ENCODE results near the gene GMPR2. TPM values are rescaled to one million over a fixed set of nuclear protein-coding genes. Genes with fewer than 3 reads are reported as not detected.

The GMPR2 gene
- total RNA-seq, 6 experiments from 2014 or later, result 26.2 to 40.2 (median 34.2) TPM

DNA sequence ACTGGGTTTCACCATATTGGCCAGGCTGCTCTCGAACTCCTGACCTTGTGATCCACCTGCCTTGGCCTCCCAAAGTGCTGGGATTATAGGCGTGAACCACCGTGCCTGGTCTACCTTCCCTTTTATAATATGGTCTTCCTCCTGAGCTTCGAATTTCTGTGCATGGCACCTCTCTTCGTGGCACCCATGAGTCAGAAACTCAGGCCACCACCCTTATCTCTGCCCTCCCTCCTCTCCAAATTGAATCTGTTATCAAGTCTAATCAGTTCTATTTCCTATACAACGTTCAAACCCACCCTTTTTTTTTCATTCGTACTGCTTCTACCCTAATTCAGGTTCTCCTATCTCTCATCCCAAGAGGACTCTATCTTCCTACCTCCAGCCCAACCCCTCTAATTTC lies 14.7 kb downstream of the GMPR2 start:
- no peaks in the 10 kb centered on the region for H3K27me3 ChIP-seq
- 89% methylated on average over 4 of the region's 7 CpGs for WGBS (ENCODE audit: insufficient coverage, low coverage, low lambda C conversion rate, missing lambda C conversion rate)
- peaks cover 0 to 8% (median 0%) of the 10 kb centered on the region in 4 donors for H3K4me1 ChIP-seq
- DNase-seq, result no peak
- ATAC-seq, result no peak
- TF ChIP-seq POLR2A (IDR thresholded peaks at IDR 0.05), result no peak
- TF ChIP-seq, protein P1, sequence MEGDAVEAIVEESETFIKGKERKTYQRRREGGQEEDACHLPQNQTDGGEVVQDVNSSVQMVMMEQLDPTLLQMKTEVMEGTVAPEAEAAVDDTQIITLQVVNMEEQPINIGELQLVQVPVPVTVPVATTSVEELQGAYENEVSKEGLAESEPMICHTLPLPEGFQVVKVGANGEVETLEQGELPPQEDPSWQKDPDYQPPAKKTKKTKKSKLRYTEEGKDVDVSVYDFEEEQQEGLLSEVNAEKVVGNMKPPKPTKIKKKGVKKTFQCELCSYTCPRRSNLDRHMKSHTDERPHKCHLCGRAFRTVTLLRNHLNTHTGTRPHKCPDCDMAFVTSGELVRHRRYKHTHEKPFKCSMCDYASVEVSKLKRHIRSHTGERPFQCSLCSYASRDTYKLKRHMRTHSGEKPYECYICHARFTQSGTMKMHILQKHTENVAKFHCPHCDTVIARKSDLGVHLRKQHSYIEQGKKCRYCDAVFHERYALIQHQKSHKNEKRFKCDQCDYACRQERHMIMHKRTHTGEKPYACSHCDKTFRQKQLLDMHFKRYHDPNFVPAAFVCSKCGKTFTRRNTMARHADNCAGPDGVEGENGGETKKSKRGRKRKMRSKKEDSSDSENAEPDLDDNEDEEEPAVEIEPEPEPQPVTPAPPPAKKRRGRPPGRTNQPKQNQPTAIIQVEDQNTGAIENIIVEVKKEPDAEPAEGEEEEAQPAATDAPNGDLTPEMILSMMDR (IDR thresholded peaks at IDR 0.05), result no peak
- H3K27ac ChIP-seq, result peak overlapping the region in 1 of 3 donors; percentile 52
- intact Hi-C loops (cut with DNase I), result loop anchor here in 1 of 2 donors (10.0 kb wide), 1 partner anchor 47 kb away; the partner anchor contains the start of genes DHRS1 and NOP9
- no peaks in the 10 kb centered on the region for H3K36me3 ChIP-seq
- H3K4me3 ChIP-seq, result no peak overlapping the region
- no peaks in the 10 kb centered on the region for H3K9me3 ChIP-seq

- no peak for DNase-seq
- H3K36me3 ChIP-seq, result no peaks in the 10 kb centered on the region
- 54% methylated on average over 7 of the region's 13 CpGs for WGBS (ENCODE audit: insufficient coverage, low coverage, low lambda C conversion rate, missing lambda C conversion rate)
- no peak for ATAC-seq
- TF ChIP-seq, protein P1 (IDR thresholded peaks at IDR 0.05), result no peak
- no peak for TF ChIP-seq POLR2A (IDR thresholded peaks at IDR 0.05)
- H3K4me3 ChIP-seq, result no peak overlapping the region
- no peaks in the 10 kb centered on the region for H3K4me1 ChIP-seq
- intact Hi-C loops (cut with DNase I), result loop anchor here in 1 of 2 donors (10.0 kb wide), 1 partner anchor 45 kb away; the partner anchor contains the start of genes DHRS1 and NOP9
- H3K27ac ChIP-seq, result no peak overlapping the region
- no peaks in the 10 kb centered on the region for H3K27me3 ChIP-seq
- H3K9me3 ChIP-seq, result no peaks in the 10 kb centered on the region
Measured at GRCh38 chr14:24249230-24250021, 16.7 kb downstream of the GMPR2 start.

DNA sequence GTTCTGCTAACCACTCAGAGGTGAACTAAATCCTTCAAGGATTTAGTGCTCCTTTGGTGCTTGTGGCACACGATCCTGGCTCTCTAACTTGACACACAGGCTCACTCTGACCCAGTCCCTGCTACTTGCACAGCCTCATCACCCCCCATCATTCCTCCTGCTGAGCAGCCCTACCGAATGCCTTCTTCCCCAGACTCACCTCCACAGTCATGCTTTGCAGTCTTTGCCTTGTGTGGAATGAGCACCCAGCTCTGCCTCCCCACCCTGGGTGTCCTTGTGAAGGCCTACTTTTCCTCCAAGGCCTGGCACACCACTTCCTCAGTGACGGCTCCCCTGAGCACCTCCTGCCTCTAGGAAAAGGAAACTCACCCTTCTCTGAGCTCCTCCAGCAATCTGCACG lies 17.6 kb downstream of the GMPR2 start:
- no peak for TF ChIP-seq POLR2A (IDR thresholded peaks at IDR 0.05)
- TF ChIP-seq, protein P1 (IDR thresholded peaks at IDR 0.05), result no peak
- Histone ChIP-seq H3K27me3 (no peaks in the 10 kb centered on the region), H3K4me3 (no peak overlapping the region), H3K9me3 (no peaks in the 10 kb centered on the region), H3K27ac (no peak overlapping the region), H3K36me3 (no peaks in the 10 kb centered on the region), H3K4me1 (no peaks in the 10 kb centered on the region)
- intact Hi-C loops (cut with DNase I), result no loop called here
- ATAC-seq (no peak), DNase-seq (no peak)
- WGBS (ENCODE audit: insufficient coverage, low coverage, low lambda C conversion rate, missing lambda C conversion rate), result 64% methylated on average over 3 of the region's 4 CpGs

DNA sequence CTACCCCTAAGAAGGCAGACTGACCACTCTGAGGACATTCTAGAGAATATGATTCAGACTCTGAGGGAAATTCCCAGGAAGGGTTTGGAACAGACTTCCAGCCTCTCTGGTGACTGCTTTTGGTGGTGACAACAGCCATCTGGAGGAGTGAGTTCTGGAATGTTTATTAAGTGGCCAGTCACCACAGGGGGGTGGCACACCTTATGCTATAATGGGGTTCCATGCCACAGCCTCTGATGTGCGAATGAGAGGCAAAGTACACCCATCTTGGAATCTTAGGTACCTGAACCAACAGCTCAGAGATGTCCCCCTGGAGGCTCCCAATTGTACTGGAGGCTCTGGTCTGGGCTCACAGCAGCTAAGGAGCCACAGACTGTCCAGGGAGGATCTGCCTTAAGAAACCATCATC lies 19.2 kb downstream of the GMPR2 start:
- no peaks in the 10 kb centered on the region for H3K9me3 ChIP-seq
- intact Hi-C loops (cut with DNase I), result no loop called here
- no peak overlapping the region for H3K27ac ChIP-seq
- no peaks in the 10 kb centered on the region for H3K36me3 ChIP-seq
- no peaks in the 10 kb centered on the region for H3K27me3 ChIP-seq
- no peak for ATAC-seq
- no CpG with 5 or more reads among the region's 1 CpG for WGBS (ENCODE audit: insufficient coverage, low coverage, low lambda C conversion rate, missing lambda C conversion rate)
- DNase-seq, result no peak
- TF ChIP-seq, protein P1 (IDR thresholded peaks at IDR 0.05), result no peak
- TF ChIP-seq POLR2A (IDR thresholded peaks at IDR 0.05), result no peak
- H3K4me1 ChIP-seq, result no peaks in the 10 kb centered on the region
- H3K4me3 ChIP-seq, result no peak overlapping the region
